ENCODE measurements around the gene SCGB1C1.

The SCGB1C1 gene

GRCh38 chr11:205221-206001 lies 12.5 kb downstream of the SCGB1C1 start:
- DNase-seq: no peak

GRCh38 chr11:206002-206384 lies 13.1 kb downstream of the SCGB1C1 start:
- DNase-seq: no peak

- no peak for DNase-seq
Observed at GRCh38 chr11:206526-207207, 13.8 kb downstream of the SCGB1C1 start.

GRCh38 chr11:207208-207862 lies 14.5 kb downstream of the SCGB1C1 start, which contains the start of the genes BET1L and RIC8A:
Gene BET1L, minus strand, starts transcription at chr11:207399. Its CDS starts 78 bp downstream, at chr11:207321.
Gene RIC8A, plus strand, starts transcription at chr11:207708. Its CDS starts 1,147 bp downstream, at chr11:208855.
- peak; percentile 95 for DNase-seq

GRCh38 chr11:207863-208180 lies 14.9 kb downstream of the SCGB1C1 start:
- no peak for DNase-seq

- DNase-seq: peak; percentile 43
Observed at GRCh38 chr11:208181-208916, 15.5 kb downstream of the SCGB1C1 start.

GRCh38 chr11:208917-209260 lies 16.0 kb downstream of the SCGB1C1 start:
- no peak for DNase-seq

- no peak for DNase-seq
Observed at GRCh38 chr11:209275-210121, 16.6 kb downstream of the SCGB1C1 start.

- DNase-seq: peak; percentile 69
Observed at GRCh38 chr11:210122-210802, 17.4 kb downstream of the SCGB1C1 start.

GRCh38 chr11:210803-211180 lies 17.9 kb downstream of the SCGB1C1 start:
- DNase-seq: no peak

GRCh38 chr11:211295-211694 lies 18.4 kb downstream of the SCGB1C1 start:
- no peak for DNase-seq

- DNase-seq: no peak
Observed at GRCh38 chr11:211741-212140, 18.9 kb downstream of the SCGB1C1 start.

GRCh38 chr11:212150-213100 lies 19.5 kb downstream of the SCGB1C1 start:
- no peak for DNase-seq

- DNase-seq: no peak
Observed at GRCh38 chr11:213111-213510, 20.2 kb downstream of the SCGB1C1 start.

GRCh38 chr11:214083-214482 lies 21.2 kb downstream of the SCGB1C1 start:
- no peak for DNase-seq

GRCh38 chr11:215581-216037 lies 22.7 kb downstream of the SCGB1C1 start:
- no peak for DNase-seq

GRCh38 chr11:216081-216974 lies 23.4 kb downstream of the SCGB1C1 start:
- DNase-seq: no peak

- DNase-seq: no peak
Observed at GRCh38 chr11:217704-218103, 24.8 kb downstream of the SCGB1C1 start.
